Pulmonary artery endothelial cell (primary cell): ENCODE results near the gene TAOK3. TPM values are rescaled to one million over a fixed set of nuclear protein-coding genes. Genes with fewer than 3 reads are reported as not detected.
"Not testable (repeated sequence)": the region's sequence is repeated elsewhere in the genome, so short reads cannot be mapped to it uniquely, and the experiment has no call there.

Source experiments
- DNase-seq: peaks from one replicate; pipeline ENCODE4 v3.0.0-alpha.2; 2011; ENCODE audit warnings: low read depth, low spot score
- total RNA-seq: library from RNA; depleted of rRNA; stranded (reverse); fragments of >200 nt; gene quantifications from 2 replicates; pipeline ENCODE4 v1.2.3, GENCODE V29; 2014

TAOK3 gene
- total RNA-seq, 1 donor from 2014 or later: 31.4 TPM

GRCh38 chr12:118302053-118302452 lies 70.7 kb downstream of the TAOK3 start:
- no peak for DNase-seq

GRCh38 chr12:118299791-118300460 lies 72.8 kb downstream of the TAOK3 start:
- no peak for DNase-seq

GRCh38 chr12:118297284-118297683 lies 75.4 kb downstream of the TAOK3 start:
- DNase-seq: no peak

- DNase-seq: no peak
Observed at GRCh38 chr12:118292836-118293235, 79.9 kb downstream of the TAOK3 start.

GRCh38 chr12:118290130-118290529 lies 82.6 kb downstream of the TAOK3 start:
- DNase-seq: no peak

GRCh38 chr12:118288174-118288573 lies 84.5 kb downstream of the TAOK3 start:
- no peak for DNase-seq

- DNase-seq: no peak
Observed at GRCh38 chr12:118287728-118288127, 85.0 kb downstream of the TAOK3 start.

- DNase-seq: no peak
Observed at GRCh38 chr12:118282767-118283166, 89.9 kb downstream of the TAOK3 start.

- DNase-seq: not testable (repeated sequence)
Observed at GRCh38 chr12:118278288-118278687, 94.4 kb downstream of the TAOK3 start.

GRCh38 chr12:118274066-118274465 lies 98.6 kb downstream of the TAOK3 start:
- no peak for DNase-seq

GRCh38 chr12:118271770-118272417 lies 100.8 kb downstream of the TAOK3 start:
- DNase-seq: no peak

GRCh38 chr12:118271183-118271582 lies 101.5 kb downstream of the TAOK3 start:
- DNase-seq: no peak

GRCh38 chr12:118269806-118270205 lies 102.9 kb downstream of the TAOK3 start:
- DNase-seq: no peak

GRCh38 chr12:118259079-118259478 lies 113.6 kb downstream of the TAOK3 start:
- DNase-seq: no peak

GRCh38 chr12:118256352-118256751 lies 116.4 kb downstream of the TAOK3 start:
- no peak for DNase-seq

- DNase-seq: no peak
Observed at GRCh38 chr12:118249547-118249946, 123.2 kb downstream of the TAOK3 start.

- not testable (repeated sequence) for DNase-seq
Observed at GRCh38 chr12:118245886-118246285, 126.8 kb downstream of the TAOK3 start.

GRCh38 chr12:118238888-118239287 lies 133.8 kb downstream of the TAOK3 start:
- DNase-seq: no peak

- DNase-seq: no peak
Observed at GRCh38 chr12:118237908-118238307, 134.8 kb downstream of the TAOK3 start.

- no peak for DNase-seq
Observed at GRCh38 chr12:118237052-118237665, 135.5 kb downstream of the TAOK3 start.

- no peak for DNase-seq
Observed at GRCh38 chr12:118220702-118221101, 152.0 kb downstream of the TAOK3 start.

- DNase-seq: no peak
Observed at GRCh38 chr12:118219772-118220171, 152.9 kb downstream of the TAOK3 start.

- no peak for DNase-seq
Observed at GRCh38 chr12:118219106-118219505, 153.6 kb downstream of the TAOK3 start.
